Fibroblast of mammary gland (primary cell): ENCODE measurements around the gene SYCP2L.
A peak's percentile ranks its signal among the peaks of the same experiment; 100 is the strongest.

ENCODE experiments used
- DNase-seq: peaks from one replicate; pipeline ENCODE4 v3.0.0-alpha.2; 2010; ENCODE audit warnings: low read depth
- H3K4me3 ChIP-seq: 2 replicates; pipeline ENCODE4 v1.5.1; 2011; ENCODE audit warnings: low read depth, mild to moderate bottlenecking, low read length, moderate library complexity; ENCODE audit not compliant: control insufficient read depth
- CTCF ChIP-seq: conservative IDR thresholded peaks from 2 replicates; pipeline ENCODE4 v1.5.1; 2011; ENCODE audit warnings: low read depth, low read length, inconsistent platforms; ENCODE audit not compliant: control insufficient read depth, insufficient read depth

Gene SYCP2L

GRCh38 chr6:10886691-10887502 lies at the start of gene SYCP2L:
Gene SYCP2L (plus strand): TSS chr6:10887052. CDS start chr6:10887127, 75 bp downstream.
- DNase-seq, result peak; percentile 64
- H3K4me3 ChIP-seq, result peak within 1 kb of the TSS; percentile 28

GRCh38 chr6:10837622-10837994 lies 49.2 kb upstream of the SYCP2L start:
- DNase-seq, result no peak
- TF ChIP-seq CTCF, result no peak
- H3K4me3 ChIP-seq, result peak overlapping the region; percentile 58

More at GRCh38 chr6:10886691-10887502, at the start of gene SYCP2L:
- no peak for TF ChIP-seq CTCF

GRCh38 chr6:10837995-10838793 lies 48.7 kb upstream of the SYCP2L start, which contains the start of gene MAK:
Gene MAK (minus strand): TSS chr6:10838539. CDS start chr6:10830648, 7,891 bp downstream.
- no peak for TF ChIP-seq CTCF
- H3K4me3 ChIP-seq, result peak within 1 kb of the TSS; percentile 58

GRCh38 chr6:10838794-10839333 lies 48.0 kb upstream of the SYCP2L start:
- H3K4me3 ChIP-seq, result peak overlapping the region; percentile 58
- no peak for DNase-seq
- TF ChIP-seq CTCF, result no peak

More at GRCh38 chr6:10837995-10838793, 48.7 kb upstream of the SYCP2L start, which contains the start of gene MAK:
- DNase-seq, result peak; percentile 56

- TF ChIP-seq CTCF, result no peak
- no peak overlapping the region for H3K4me3 ChIP-seq
- no peak for DNase-seq
Observed at GRCh38 chr6:10843554-10843953, 43.3 kb upstream of the SYCP2L start.

GRCh38 chr6:10847684-10848083 lies 39.2 kb upstream of the SYCP2L start:
- no peak for TF ChIP-seq CTCF
- no peak overlapping the region for H3K4me3 ChIP-seq
- no peak for DNase-seq
